ENCODE results near the gene HIVEP3.

HIVEP3 gene

GRCh38 chr1:41673806-41674205, 244.9 kb downstream of the HIVEP3 start:
- TF ChIP-seq REST (IDR thresholded peaks at IDR 0.05; ENCODE audit: insufficient read depth in 1 of 2, low read depth in 2 of 2, low read length in 2 of 2) (no peak), POLR2AphosphoS5 (IDR thresholded peaks at IDR 0.05; ENCODE audit: low read depth, low read length) (no peak), FOXP2 (optimal IDR thresholded peaks at IDR 0.05; ENCODE audit: borderline replicate concordance, extremely low read depth, extremely low read length, insufficient read depth) (no peak), SIN3A (IDR thresholded peaks at IDR 0.05; ENCODE audit: borderline replicate concordance, insufficient read depth, low read length) (no peak), TAF1 (IDR thresholded peaks at IDR 0.05; ENCODE audit: borderline replicate concordance, insufficient read depth, low read length) (no peak)

GRCh38 chr1:41673378-41673777, 245.3 kb downstream of the HIVEP3 start:
- TF ChIP-seq REST (IDR thresholded peaks at IDR 0.05; ENCODE audit: insufficient read depth in 1 of 2, low read depth in 2 of 2, low read length in 2 of 2) (no peak), SIN3A (IDR thresholded peaks at IDR 0.05; ENCODE audit: borderline replicate concordance, insufficient read depth, low read length) (no peak), TAF1 (IDR thresholded peaks at IDR 0.05; ENCODE audit: borderline replicate concordance, insufficient read depth, low read length) (no peak), POLR2AphosphoS5 (IDR thresholded peaks at IDR 0.05; ENCODE audit: low read depth, low read length) (no peak), FOXP2 (optimal IDR thresholded peaks at IDR 0.05; ENCODE audit: borderline replicate concordance, extremely low read depth, extremely low read length, insufficient read depth) (no peak)

- TF ChIP-seq FOXP2 (optimal IDR thresholded peaks at IDR 0.05; ENCODE audit: borderline replicate concordance, extremely low read depth, extremely low read length, insufficient read depth) (no peak), REST (IDR thresholded peaks at IDR 0.05; ENCODE audit: insufficient read depth in 1 of 2, low read depth in 2 of 2, low read length in 2 of 2) (no peak), POLR2AphosphoS5 (IDR thresholded peaks at IDR 0.05; ENCODE audit: low read depth, low read length) (no peak), TAF1 (IDR thresholded peaks at IDR 0.05; ENCODE audit: borderline replicate concordance, insufficient read depth, low read length) (no peak), SIN3A (IDR thresholded peaks at IDR 0.05; ENCODE audit: borderline replicate concordance, insufficient read depth, low read length) (no peak)
Measured at GRCh38 chr1:41672641-41673361, 245.9 kb downstream of the HIVEP3 start.

GRCh38 chr1:41672173-41672572, 246.5 kb downstream of the HIVEP3 start:
- TF ChIP-seq POLR2AphosphoS5 (IDR thresholded peaks at IDR 0.05; ENCODE audit: low read depth, low read length) (no peak), SIN3A (IDR thresholded peaks at IDR 0.05; ENCODE audit: borderline replicate concordance, insufficient read depth, low read length) (no peak), TAF1 (IDR thresholded peaks at IDR 0.05; ENCODE audit: borderline replicate concordance, insufficient read depth, low read length) (no peak), FOXP2 (optimal IDR thresholded peaks at IDR 0.05; ENCODE audit: borderline replicate concordance, extremely low read depth, extremely low read length, insufficient read depth) (no peak)

GRCh38 chr1:41671116-41671755, 247.5 kb downstream of the HIVEP3 start:
- TF ChIP-seq TAF1 (IDR thresholded peaks at IDR 0.05; ENCODE audit: borderline replicate concordance, insufficient read depth, low read length): no peak
- no peak for TF ChIP-seq SIN3A (IDR thresholded peaks at IDR 0.05; ENCODE audit: borderline replicate concordance, insufficient read depth, low read length)
- TF ChIP-seq POLR2AphosphoS5 (IDR thresholded peaks at IDR 0.05; ENCODE audit: low read depth, low read length): no peak
- TF ChIP-seq FOXP2 (optimal IDR thresholded peaks at IDR 0.05; ENCODE audit: borderline replicate concordance, extremely low read depth, extremely low read length, insufficient read depth): no peak
- no peak for TF ChIP-seq REST (IDR thresholded peaks at IDR 0.05; ENCODE audit: insufficient read depth in 1 of 2, low read depth in 2 of 2, low read length in 2 of 2)
